Kidney (tissue), 14 donors: ENCODE data around the gene PHACTR4. TPM values are rescaled to one million over a fixed set of nuclear protein-coding genes. Genes with fewer than 3 reads are reported as not detected.

Experiments used
- DNase-seq, 5 donors: peaks; one replicate each; pipeline ENCODE4 v3.0.0-alpha.2; 2013 to 2020
- FAIRE-seq: peaks from 2 replicates; lab custom pipeline; 2012; peaks lifted over from hg19 to GRCh38; lab: Jason Lieb, UNC
- H3K27ac ChIP-seq, 2 donors: one replicate each; pipeline ENCODE4 v1.7.0; 2013; ENCODE audit warnings: low read depth in 2 of 2, low read length in 2 of 2, inconsistent platforms in 1 of 2
- H3K27me3 ChIP-seq: one replicate; pipeline ENCODE4 v1.7.1; 2013; ENCODE audit warnings: low read length, inconsistent platforms; ENCODE audit not compliant: control insufficient read depth, insufficient read depth
- H3K36me3 ChIP-seq, 3 donors: one replicate each; pipeline versions ENCODE4 v1.7.0 to v1.7.1; 2013; ENCODE audit warnings: low read length in 3 of 3, control low read depth in 1 of 3, inconsistent platforms in 1 of 3; ENCODE audit not compliant: insufficient read depth in 3 of 3, control insufficient read depth in 2 of 3
- H3K4me1 ChIP-seq, 3 donors: one replicate each; pipeline versions ENCODE4 v1.7.0 to v1.7.1; 2013; ENCODE audit warnings: low read length in 3 of 3, inconsistent platforms in 1 of 3, low read depth in 1 of 3; ENCODE audit not compliant: control insufficient read depth in 2 of 3, insufficient read depth in 2 of 3
- H3K4me3 ChIP-seq, 3 donors: one replicate each; pipeline versions ENCODE4 v1.7.0 to v1.8.1; 2013; ENCODE audit warnings: low read length in 3 of 3, control low read depth in 1 of 3, inconsistent platforms in 1 of 3
- H3K9ac ChIP-seq, 3 donors: one replicate each; pipeline versions ENCODE4 v1.7.0 to v1.7.1; 2013; ENCODE audit warnings: low read length in 3 of 3, control low read depth in 1 of 3, inconsistent platforms in 1 of 3
- H3K9me3 ChIP-seq, 3 donors: one replicate each; pipeline versions ENCODE4 v1.7.0 to v1.7.1; 2013; ENCODE audit warnings: low read length in 3 of 3, control low read depth in 1 of 3, inconsistent platforms in 1 of 3; ENCODE audit not compliant: control insufficient read depth in 2 of 3, insufficient read depth in 1 of 3
- CTCF ChIP-seq: IDR thresholded peaks from 3 replicates; pipeline ENCODE4 v1.5.1; 2012; ENCODE audit warnings: mild to moderate bottlenecking, moderate library complexity, borderline replicate concordance; ENCODE audit not compliant: insufficient read depth; ENCODE audit errors: extremely low read depth
- intact Hi-C: fragments of 100-400 bp; cut with DNase I; formaldehyde crosslinking; loops from one replicate; pipeline ENCODE4 v1.11.1; 2022
- polyA plus RNA-seq: library from polyadenylated mRNA; stranded (reverse); fragments of 350-450 nt; fragmentation: Illumina TruSeq; extraction: RNeasy Lipid Tissue Mini Kit (QIAGEN cat#74804); gene quantifications from one replicate; pipeline ENCODE4 v1.2.3, GENCODE V29; 2014; ENCODE audit warnings: low read depth, low replicate concordance; ENCODE audit not compliant: insufficient read depth
- total RNA-seq: library from RNA; stranded (reverse); fragmentation: NEBNext Ultra II Directional; extraction: Animal tissue kit (Norgen Biotek cat#: 25700); gene quantifications from one replicate; pipeline ENCODE4 v1.2.1, GENCODE V29; 2021
- donor health status: control.
- donor health status: control.
- donor health status: control.
- donor health status: control.
- donor health status: control.
- donor health status: DM: yes; HTN: yes; CAD: no.
- donor health status: Normal renal cell carcinoma (clear cell type).

PHACTR4 gene
- total and polyA plus RNA-seq, 2 donors from 2014 or later, result 23.2 to 51.5 TPM

- intact Hi-C loops, result no loop called here
- no peak for TF ChIP-seq CTCF
- no peak overlapping the region for H3K27ac ChIP-seq
- no peaks in the 10 kb centered on the region for H3K4me1 ChIP-seq
- no peaks in the 10 kb centered on the region for H3K9me3 ChIP-seq
- H3K4me3 ChIP-seq, result no peak overlapping the region
- no peaks in the 10 kb centered on the region for H3K27me3 ChIP-seq
- DNase-seq, result no peak
- no peaks in the 10 kb centered on the region for H3K36me3 ChIP-seq
- H3K9ac ChIP-seq, result no peak overlapping the region
- no peak for FAIRE-seq
Observed at GRCh38 chr1:28354121-28354520, 15.4 kb upstream of the PHACTR4 start.

- Histone ChIP-seq H3K9me3 (no peaks in the 10 kb centered on the region), H3K27ac (no peak overlapping the region), H3K27me3 (no peaks in the 10 kb centered on the region), H3K4me1 (no peaks in the 10 kb centered on the region), H3K4me3 (no peak overlapping the region), H3K9ac (no peak overlapping the region), H3K36me3 (no peaks in the 10 kb centered on the region)
- intact Hi-C loops, result no loop called here
- FAIRE-seq (no peak), DNase-seq (no peak)
- no peak for TF ChIP-seq CTCF
Observed at GRCh38 chr1:28358716-28359115, 10.8 kb upstream of the PHACTR4 start.

- DNase-seq (peak; percentile 54 to 84 (median 74)), FAIRE-seq (no peak)
- TF ChIP-seq CTCF, result peak; percentile 65
- Histone ChIP-seq H3K4me1 (no peaks in the 10 kb centered on the region), H3K4me3 (no peak overlapping the region), H3K27ac (no peak overlapping the region), H3K9me3 (no peaks in the 10 kb centered on the region), H3K36me3 (no peaks in the 10 kb centered on the region), H3K9ac (no peak overlapping the region), H3K27me3 (no peaks in the 10 kb centered on the region)
- intact Hi-C loops, result no loop called here
Observed at GRCh38 chr1:28359592-28360239, 9.8 kb upstream of the PHACTR4 start.

DNA sequence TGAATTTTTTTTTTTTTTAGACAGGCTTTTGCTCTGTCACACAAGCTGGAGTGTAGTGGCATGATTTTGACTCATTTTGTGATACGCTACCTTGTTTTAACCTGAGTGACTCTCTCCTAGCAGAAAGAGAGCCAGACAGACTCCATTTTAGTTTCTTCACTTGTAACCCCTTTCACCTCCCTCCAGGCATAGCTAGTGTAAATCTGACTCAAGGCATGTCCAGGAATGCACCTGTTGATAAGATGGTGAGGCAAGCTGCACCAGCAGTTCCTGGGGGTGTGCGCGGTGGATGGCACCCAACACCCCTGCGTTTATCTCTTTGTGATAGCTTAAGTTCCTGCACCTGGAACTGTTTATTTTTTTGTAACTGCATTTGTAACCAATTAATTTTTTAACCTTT is 4.7 kb upstream of the PHACTR4 start:
- Histone ChIP-seq H3K36me3 (no peaks in the 10 kb centered on the region), H3K27me3 (no peaks in the 10 kb centered on the region), H3K9ac (no peak overlapping the region), H3K9me3 (no peaks in the 10 kb centered on the region), H3K4me1 (no peaks in the 10 kb centered on the region), H3K4me3 (no peak overlapping the region), H3K27ac (no peak overlapping the region)
- DNase-seq (no peak), FAIRE-seq (no peak)
- no peak for TF ChIP-seq CTCF
- intact Hi-C loops, result no loop called here
